HCT116 (cell line): ENCODE measurements around the gene CERK.

Experiments used
- ATF3 ChIP-seq: IDR thresholded peaks from 2 replicates; pipeline ENCODE4 v1.6.1; 2012
- CBX3 ChIP-seq: IDR thresholded peaks from 2 replicates; pipeline ENCODE4 v1.6.1; 2012; ENCODE audit warnings: low read depth
- CEBPB ChIP-seq: IDR thresholded peaks from 2 replicates; pipeline ENCODE4 v1.6.1; 2012; ENCODE audit warnings: low read depth
- CTCF ChIP-seq, 3 experiments: fragments of 200-600 bp in 1 of 3; sonication (generic) in 1 of 3; IDR thresholded peaks in 2 of 3; conservative IDR thresholded peaks in 1 of 3; 2 replicates each; pipeline ENCODE4 v1.5.1; 2012 to 2017; ENCODE audit warnings: low read depth in 2 of 3, low read length in 2 of 3, antibody characterized with exemption in 1 of 3, borderline replicate concordance in 1 of 3, control low read depth in 1 of 3, mild to moderate bottlenecking in 1 of 3, mixed read lengths in 1 of 3, mixed run types in 1 of 3, moderate library complexity in 1 of 3; ENCODE audit not compliant: insufficient read depth in 1 of 3
- EZH2 ChIP-seq: fragments of 200-600 bp; sonication (generic); IDR thresholded peaks from 2 replicates; pipeline ENCODE4 v1.6.1; 2017; ENCODE audit warnings: antibody characterized with exemption, mixed run types
- POLR2A ChIP-seq: IDR thresholded peaks from 2 replicates; pipeline ENCODE4 v1.7.0; 2011; ENCODE audit warnings: borderline replicate concordance; ENCODE audit not compliant: insufficient read depth, insufficient read length; ENCODE audit errors: extremely low read depth
- POLR2AphosphoS5 ChIP-seq: IDR thresholded peaks from 2 replicates; pipeline ENCODE4 v1.6.1; 2011; ENCODE audit warnings: mild to moderate bottlenecking, low read depth, low read length, moderate library complexity
- RAD21 ChIP-seq: IDR thresholded peaks from 2 replicates; pipeline ENCODE4 v1.6.1; 2012; ENCODE audit warnings: low read depth, mild to moderate bottlenecking
- REST ChIP-seq: IDR thresholded peaks from 2 replicates; pipeline ENCODE4 v1.6.1; 2012; ENCODE audit warnings: low read depth
- SIN3A ChIP-seq: IDR thresholded peaks from 2 replicates; pipeline ENCODE4 v1.6.1; 2012; ENCODE audit warnings: low read depth
- TCF7L2 ChIP-seq: IDR thresholded peaks from 2 replicates; pipeline ENCODE4 v1.7.0; 2011; ENCODE audit warnings: borderline replicate concordance, inconsistent platforms; ENCODE audit not compliant: insufficient read depth, insufficient read length; ENCODE audit errors: extremely low read depth
- ZNF274 ChIP-seq: fragments of 200-500 bp; sonication (Bioruptor generic); IDR thresholded peaks from 2 replicates; pipeline ENCODE4 v1.6.1; 2014; ENCODE audit warnings: mild to moderate bottlenecking, low read depth, low read length, inconsistent platforms
- TF ChIP-seq, protein P1 (sequence below): IDR thresholded peaks from 2 replicates; pipeline ENCODE4 v1.6.1; 2011; ENCODE audit warnings: mild to moderate bottlenecking, low read length, moderate library complexity; ENCODE audit not compliant: insufficient replicate concordance; ENCODE audit errors: extremely low read depth

GRCh38 chr22:46671824-46672432, 66.1 kb downstream of the CERK start:
- TF ChIP-seq ZNF274 (no peak), CTCF (IDR thresholded peaks at IDR 0.05 in 2 of 3, conservative IDR thresholded peaks at IDR 0.05 in 1 of 3; ENCODE audit: borderline replicate concordance in 1 of 3, insufficient read depth in 1 of 3, low read depth in 2 of 3, low read length in 2 of 3) (no peak), ATF3 (no peak), CEBPB (no peak), POLR2A (no peak), CBX3 (no peak), EZH2 (no peak), SIN3A (no peak), TCF7L2 (no peak), POLR2AphosphoS5 (no peak), RAD21 (no peak), REST (no peak)
- TF ChIP-seq, protein P1, sequence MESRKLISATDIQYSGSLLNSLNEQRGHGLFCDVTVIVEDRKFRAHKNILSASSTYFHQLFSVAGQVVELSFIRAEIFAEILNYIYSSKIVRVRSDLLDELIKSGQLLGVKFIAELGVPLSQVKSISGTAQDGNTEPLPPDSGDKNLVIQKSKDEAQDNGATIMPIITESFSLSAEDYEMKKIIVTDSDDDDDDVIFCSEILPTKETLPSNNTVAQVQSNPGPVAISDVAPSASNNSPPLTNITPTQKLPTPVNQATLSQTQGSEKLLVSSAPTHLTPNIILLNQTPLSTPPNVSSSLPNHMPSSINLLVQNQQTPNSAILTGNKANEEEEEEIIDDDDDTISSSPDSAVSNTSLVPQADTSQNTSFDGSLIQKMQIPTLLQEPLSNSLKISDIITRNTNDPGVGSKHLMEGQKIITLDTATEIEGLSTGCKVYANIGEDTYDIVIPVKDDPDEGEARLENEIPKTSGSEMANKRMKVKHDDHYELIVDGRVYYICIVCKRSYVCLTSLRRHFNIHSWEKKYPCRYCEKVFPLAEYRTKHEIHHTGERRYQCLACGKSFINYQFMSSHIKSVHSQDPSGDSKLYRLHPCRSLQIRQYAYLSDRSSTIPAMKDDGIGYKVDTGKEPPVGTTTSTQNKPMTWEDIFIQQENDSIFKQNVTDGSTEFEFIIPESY, result no peak
